HG03571 (cell line): Measurements from ENCODE around the gene SYNRG.
A peak's percentile ranks its signal among the peaks of the same experiment; 100 is the strongest.

Experiments
- ATAC-seq: cut with Tn5 transposase; IDR thresholded peaks from one replicate; pipeline ENCODE4 v1.9.1; 2021; ENCODE audit not compliant: unreplicated experiment

SYNRG gene

GRCh38 chr17:37505333-37505732, 103.9 kb downstream of the SYNRG start:
- no peak for ATAC-seq

- ATAC-seq, result no peak
These were observed 106.1 kb downstream of the SYNRG start for GRCh38 chr17:37503148-37503547.

DNA sequence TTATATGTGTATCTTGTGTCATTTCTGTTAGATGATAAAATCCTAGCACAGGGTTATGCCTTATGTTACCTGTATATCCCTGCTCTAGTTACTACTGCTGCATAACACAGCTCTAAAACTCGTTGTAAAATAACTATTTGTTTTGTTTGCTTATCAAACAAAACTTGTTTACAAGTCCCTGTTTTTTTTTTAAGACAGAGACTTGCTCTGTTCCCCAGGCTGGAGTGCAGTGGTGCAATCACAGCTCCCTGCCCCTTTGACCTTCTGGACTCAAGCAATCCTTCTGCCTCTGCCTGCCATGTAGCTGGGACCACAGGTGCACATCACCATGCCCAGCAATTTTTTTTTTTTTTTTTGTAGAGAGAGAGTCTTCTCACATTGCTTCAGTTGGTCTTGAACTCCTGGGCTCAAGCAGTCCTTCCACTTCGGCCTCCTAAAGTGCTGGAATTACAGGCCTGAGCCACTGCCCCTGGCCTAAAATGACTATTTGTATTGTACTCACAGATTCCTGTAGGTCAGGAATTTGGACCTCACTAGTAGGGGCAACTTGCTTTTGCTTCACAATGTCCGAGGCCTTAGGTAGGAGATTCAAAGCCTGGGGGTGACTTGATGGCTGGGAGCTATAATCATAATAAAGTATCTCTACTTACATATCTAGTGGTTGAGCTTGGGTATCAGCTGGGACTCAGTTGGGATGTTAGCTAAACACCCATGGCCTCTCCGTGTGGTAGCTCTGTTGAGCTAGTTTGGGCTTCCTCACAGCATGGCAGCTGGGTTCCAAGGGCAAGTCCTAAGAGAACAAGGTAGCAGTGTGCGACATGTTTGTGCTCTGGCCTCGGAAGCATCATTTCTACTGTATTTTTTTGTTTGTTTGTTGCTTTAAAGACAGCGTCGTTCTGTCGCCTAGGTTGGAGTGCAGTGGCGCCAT, 106.9 kb downstream of the SYNRG start:
- no peak for ATAC-seq

DNA sequence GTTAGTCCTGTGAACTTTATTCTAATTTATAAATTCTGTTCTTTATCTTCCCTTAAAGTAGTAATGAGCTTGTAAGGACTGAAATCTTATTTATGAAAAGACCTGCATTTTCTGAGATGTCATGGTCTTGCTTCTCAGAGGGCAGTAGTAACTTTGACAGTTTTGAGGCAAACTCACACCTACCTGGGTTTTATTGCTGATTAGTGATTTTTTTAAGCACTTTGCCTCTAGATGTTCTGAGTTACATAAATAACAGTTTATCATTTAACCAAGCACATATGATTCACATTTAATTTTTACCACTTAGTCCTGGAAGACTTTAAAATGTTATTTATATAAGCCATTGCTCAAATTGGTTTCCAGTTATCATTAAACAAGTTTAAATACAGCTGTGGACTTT, 108.8 kb downstream of the SYNRG start:
- no peak for ATAC-seq

DNA sequence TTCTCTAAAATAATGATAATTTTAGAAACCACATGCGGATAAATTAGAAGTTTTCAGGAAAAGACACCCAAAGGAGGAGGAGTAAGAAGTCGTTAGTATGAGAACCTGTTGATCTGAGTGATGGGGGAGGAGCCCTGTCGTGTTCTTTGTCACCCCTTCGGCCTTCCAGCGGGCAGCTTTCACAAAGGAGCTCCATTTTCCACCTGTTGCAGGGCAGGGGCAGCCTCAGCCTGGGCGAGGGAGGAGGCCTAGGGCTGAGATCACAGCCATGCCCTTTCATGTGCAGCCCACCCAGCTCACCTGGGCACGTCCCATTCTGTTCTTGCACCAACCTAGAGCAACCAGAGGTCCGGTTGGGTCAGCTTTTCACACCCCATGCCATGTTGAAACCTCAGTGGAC, 114.2 kb downstream of the SYNRG start:
- no peak for ATAC-seq

GRCh38 chr17:37494401-37494831, 114.8 kb downstream of the SYNRG start:
- no peak for ATAC-seq

GRCh38 chr17:37493249-37494027, 115.8 kb downstream of the SYNRG start:
- ATAC-seq, result no peak

DNA sequence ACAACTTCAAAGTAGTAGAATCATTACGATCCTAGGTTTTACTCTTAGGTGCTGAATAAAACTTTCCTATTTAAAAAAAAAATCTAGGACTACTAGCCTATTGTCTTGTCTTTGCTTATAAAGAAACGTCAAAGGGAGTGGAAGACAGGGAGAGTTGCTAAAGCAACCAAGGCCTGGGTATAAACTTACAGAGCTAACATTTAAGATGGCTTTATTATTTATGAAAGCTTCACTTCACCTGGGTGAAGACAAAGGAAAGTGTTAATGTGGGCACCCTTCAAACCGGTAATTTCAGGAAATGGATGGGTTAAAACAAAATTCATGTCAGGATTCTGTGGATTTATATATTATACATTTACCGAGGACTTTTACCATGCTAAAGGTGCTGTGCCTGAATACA, 117.1 kb downstream of the SYNRG start:
- ATAC-seq, result no peak

- ATAC-seq, result no peak
These were observed 118.3 kb downstream of the SYNRG start for GRCh38 chr17:37490638-37491614.

DNA sequence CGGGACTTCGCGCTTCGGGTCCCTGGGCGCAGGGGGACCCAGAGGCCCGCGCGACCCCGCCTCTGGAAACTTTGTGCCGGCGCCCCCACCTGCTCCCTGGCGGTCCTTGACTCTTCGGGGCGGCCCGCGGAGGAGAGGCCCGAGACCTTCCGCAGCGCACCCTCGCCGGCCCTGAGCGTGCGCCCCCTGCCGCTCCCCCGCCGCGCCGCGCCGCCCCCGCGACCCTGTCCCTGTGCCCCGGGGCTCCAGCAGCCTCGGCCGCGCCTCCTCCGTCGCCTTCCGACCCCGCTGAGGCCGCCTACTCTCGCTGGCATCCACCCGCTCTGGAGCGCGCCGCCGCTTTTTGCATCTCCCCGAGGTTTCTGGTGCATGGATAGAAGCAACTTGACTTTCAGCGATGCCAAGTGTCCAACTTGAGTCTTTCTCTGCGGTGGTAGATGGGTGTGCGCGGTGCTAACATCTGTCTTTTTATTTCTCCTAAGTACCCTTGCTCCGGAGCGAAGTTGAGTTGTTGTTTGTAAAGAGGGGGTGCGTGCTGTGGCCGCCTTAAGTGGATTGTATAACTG, 119.1 kb downstream of the SYNRG start:
- ATAC-seq, result peak; percentile 38

GRCh38 chr17:37489197-37490001, 119.8 kb downstream of the SYNRG start, which contains the start of gene DUSP14:
Gene DUSP14 (plus strand): TSS chr17:37489891. CDS start chr17:37512273, 22,382 bp downstream.
- ATAC-seq, result peak; percentile 61

DNA sequence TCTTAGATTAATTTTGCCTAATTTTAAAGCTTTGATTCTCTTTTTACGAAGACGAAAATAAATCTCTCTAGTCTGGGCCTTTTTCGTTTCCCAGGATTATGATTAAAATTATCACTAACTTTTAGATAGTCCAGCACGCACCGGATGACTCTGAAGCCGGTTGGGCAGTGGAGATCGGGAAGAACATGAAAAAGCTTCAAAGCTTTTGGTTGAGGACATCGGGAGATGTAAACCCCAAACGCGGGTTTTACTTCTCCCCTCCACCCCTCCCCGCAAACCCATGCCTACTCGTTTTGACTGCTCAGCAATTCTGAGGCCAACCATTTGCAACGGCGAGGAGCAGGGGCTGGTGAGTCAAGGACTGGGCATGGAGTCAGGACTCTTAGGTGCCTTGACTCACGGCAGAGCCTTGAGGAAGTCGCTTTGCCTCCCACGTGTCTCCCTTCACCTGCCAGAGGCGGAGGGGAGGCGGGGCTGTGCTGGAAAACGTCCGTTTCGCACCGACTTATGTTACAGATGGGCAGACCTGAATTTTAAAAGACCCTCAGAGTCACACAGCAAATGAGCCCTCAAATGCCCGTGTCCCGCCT, 120.5 kb downstream of the SYNRG start:
- ATAC-seq, result no peak

- no peak for ATAC-seq
These were observed 121.1 kb downstream of the SYNRG start for GRCh38 chr17:37488009-37488604.

GRCh38 chr17:37485938-37486570, 123.2 kb downstream of the SYNRG start:
- no peak for ATAC-seq

- ATAC-seq, result no peak
These were observed 125.7 kb downstream of the SYNRG start for GRCh38 chr17:37483311-37484039.

GRCh38 chr17:37481001-37481665, 128.1 kb downstream of the SYNRG start:
- ATAC-seq, result no peak

DNA sequence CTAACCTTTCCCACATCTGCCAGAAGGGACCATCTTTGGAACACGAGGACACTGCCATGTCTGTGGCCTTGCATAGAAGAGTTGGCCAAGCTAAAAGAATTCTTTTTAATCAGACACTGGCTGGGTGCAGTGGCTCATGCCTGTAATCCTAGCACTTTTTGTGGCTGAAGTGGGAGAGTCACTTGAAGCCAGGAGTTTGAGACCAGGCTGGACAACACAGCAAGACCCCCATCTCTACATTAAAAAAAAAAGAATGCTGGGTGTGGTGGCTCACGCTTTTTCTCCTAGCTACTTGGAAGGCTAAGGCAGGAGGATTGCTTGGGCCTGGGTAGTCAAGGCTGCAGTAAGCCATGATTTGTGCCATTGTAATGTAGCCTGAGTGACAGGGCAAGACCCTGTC, 128.8 kb downstream of the SYNRG start:
- no peak for ATAC-seq
